GM12892 (cell line): ENCODE results near the gene ASMTL.
"Not testable (repeated sequence)": the region's sequence is repeated elsewhere in the genome, so short reads cannot be mapped to it uniquely, and the experiment has no call there.

Experiments
- POLR2A ChIP-seq: IDR thresholded peaks from 2 replicates; pipeline ENCODE4 v1.6.1; 2011; ENCODE audit warnings: low read depth, low read length, control low read depth
- POLR2AphosphoS5 ChIP-seq: IDR thresholded peaks from 2 replicates; pipeline ENCODE4 v1.6.1; 2011; ENCODE audit warnings: low read depth, low read length, control low read depth
- TAF1 ChIP-seq: IDR thresholded peaks from 2 replicates; pipeline ENCODE4 v1.6.1; 2011; ENCODE audit warnings: low read depth, mild to moderate bottlenecking, control low read depth, low read length, borderline replicate concordance

GRCh38 chrX:1366363-1366762 lies 86.3 kb downstream of the ASMTL start:
- not testable (repeated sequence) for TF ChIP-seq POLR2A, POLR2AphosphoS5, TAF1
